Measurements from ENCODE around the gene RBM17. TPM values are rescaled to one million over a fixed set of nuclear protein-coding genes. Genes with fewer than 3 reads are reported as not detected.

Gene RBM17
- total RNA-seq, 1 experiment from 2014 or later: 129 TPM

DNA sequence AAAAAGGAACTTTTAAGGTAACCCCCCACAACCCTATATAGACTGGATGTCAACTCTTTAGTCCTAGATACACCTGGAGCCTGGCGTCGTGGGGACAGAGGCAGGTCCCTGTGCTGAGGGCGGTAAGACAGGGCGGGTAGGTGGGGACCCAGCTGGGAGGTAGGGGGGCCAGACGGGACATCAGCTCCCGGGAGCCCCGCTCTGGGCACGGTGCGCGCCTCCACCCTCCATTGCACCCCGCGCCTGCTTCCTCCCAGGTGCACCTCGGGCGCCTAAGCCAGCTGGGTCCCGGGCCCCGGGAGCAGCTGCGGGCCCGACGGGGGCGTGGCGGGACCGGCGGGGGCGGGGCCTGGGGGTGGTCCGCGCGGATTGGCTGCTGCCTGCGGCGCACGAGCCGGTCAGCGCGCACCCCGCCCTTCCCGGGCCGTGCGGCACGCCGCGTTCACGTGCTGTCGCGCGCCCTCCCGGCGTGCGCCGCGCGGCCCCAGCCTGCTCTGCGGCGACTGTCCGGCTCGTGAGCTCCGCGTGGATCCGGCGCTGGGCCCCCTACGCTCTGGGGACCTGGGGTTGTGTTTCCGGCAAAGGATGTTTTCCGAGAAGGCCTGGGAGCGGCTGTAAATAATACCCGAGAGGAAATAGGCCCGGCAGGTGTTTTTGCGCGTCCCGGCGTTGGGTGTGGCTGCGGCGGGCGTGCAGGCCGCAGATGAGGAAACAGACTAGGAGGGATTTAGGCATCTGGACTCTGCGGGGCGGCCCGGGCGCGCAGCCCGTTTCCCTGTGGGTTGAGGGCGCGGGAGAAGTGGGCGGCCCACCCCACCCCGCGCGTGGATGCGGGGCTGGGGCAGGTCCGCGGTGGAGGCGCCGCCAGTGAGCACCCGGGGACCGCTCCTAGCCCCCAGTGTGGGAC is 74.8 kb downstream of the RBM17 start (continued):
- TF ChIP-seq, protein P1, sequence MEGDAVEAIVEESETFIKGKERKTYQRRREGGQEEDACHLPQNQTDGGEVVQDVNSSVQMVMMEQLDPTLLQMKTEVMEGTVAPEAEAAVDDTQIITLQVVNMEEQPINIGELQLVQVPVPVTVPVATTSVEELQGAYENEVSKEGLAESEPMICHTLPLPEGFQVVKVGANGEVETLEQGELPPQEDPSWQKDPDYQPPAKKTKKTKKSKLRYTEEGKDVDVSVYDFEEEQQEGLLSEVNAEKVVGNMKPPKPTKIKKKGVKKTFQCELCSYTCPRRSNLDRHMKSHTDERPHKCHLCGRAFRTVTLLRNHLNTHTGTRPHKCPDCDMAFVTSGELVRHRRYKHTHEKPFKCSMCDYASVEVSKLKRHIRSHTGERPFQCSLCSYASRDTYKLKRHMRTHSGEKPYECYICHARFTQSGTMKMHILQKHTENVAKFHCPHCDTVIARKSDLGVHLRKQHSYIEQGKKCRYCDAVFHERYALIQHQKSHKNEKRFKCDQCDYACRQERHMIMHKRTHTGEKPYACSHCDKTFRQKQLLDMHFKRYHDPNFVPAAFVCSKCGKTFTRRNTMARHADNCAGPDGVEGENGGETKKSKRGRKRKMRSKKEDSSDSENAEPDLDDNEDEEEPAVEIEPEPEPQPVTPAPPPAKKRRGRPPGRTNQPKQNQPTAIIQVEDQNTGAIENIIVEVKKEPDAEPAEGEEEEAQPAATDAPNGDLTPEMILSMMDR (IDR thresholded peaks at IDR 0.05 in 2 of 3, conservative IDR thresholded peaks at IDR 0.05 in 1 of 3; ENCODE audit: borderline replicate concordance in 1 of 3, insufficient read depth in 1 of 3, low read depth in 2 of 3, low read length in 2 of 3): no peak
- TF ChIP-seq TCF7L2 (IDR thresholded peaks at IDR 0.05; ENCODE audit: borderline replicate concordance, extremely low read depth, insufficient read depth, insufficient read length): peak; percentile 9
- TF ChIP-seq CBX3 (IDR thresholded peaks at IDR 0.05; ENCODE audit: low read depth): peak; percentile 68
- TF ChIP-seq ZFX (IDR thresholded peaks at IDR 0.05): peak; percentile 98
- TF ChIP-seq SRF (IDR thresholded peaks at IDR 0.05; ENCODE audit: low read depth): no peak
- TF ChIP-seq JUND (IDR thresholded peaks at IDR 0.05): no peak
- TF ChIP-seq POLR2AphosphoS5 (IDR thresholded peaks at IDR 0.05; ENCODE audit: low read depth, low read length): peak; percentile 90
- TF ChIP-seq RAD21 (IDR thresholded peaks at IDR 0.05; ENCODE audit: low read depth): no peak
- TF ChIP-seq, protein P2, sequence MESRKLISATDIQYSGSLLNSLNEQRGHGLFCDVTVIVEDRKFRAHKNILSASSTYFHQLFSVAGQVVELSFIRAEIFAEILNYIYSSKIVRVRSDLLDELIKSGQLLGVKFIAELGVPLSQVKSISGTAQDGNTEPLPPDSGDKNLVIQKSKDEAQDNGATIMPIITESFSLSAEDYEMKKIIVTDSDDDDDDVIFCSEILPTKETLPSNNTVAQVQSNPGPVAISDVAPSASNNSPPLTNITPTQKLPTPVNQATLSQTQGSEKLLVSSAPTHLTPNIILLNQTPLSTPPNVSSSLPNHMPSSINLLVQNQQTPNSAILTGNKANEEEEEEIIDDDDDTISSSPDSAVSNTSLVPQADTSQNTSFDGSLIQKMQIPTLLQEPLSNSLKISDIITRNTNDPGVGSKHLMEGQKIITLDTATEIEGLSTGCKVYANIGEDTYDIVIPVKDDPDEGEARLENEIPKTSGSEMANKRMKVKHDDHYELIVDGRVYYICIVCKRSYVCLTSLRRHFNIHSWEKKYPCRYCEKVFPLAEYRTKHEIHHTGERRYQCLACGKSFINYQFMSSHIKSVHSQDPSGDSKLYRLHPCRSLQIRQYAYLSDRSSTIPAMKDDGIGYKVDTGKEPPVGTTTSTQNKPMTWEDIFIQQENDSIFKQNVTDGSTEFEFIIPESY (IDR thresholded peaks at IDR 0.05; ENCODE audit: extremely low read depth, insufficient replicate concordance, low read length): peak; percentile 49
- no peak for TF ChIP-seq ELF1 (IDR thresholded peaks at IDR 0.05; ENCODE audit: borderline replicate concordance, low read depth)
- TF ChIP-seq EZH2 (IDR thresholded peaks at IDR 0.05): no peak
- peak; percentile 13 for TF ChIP-seq YY1 (IDR thresholded peaks at IDR 0.05; ENCODE audit: extremely low read depth, insufficient replicate concordance, low read depth, low read length)
- no peak for TF ChIP-seq CEBPB (IDR thresholded peaks at IDR 0.05; ENCODE audit: low read depth)
- peak; percentile 75 for TF ChIP-seq SIN3A (IDR thresholded peaks at IDR 0.05; ENCODE audit: low read depth)
- no peak for TF ChIP-seq EZH2phosphoT487 (IDR thresholded peaks at IDR 0.05; ENCODE audit: borderline replicate concordance)
- no peak for TF ChIP-seq POLR2A (IDR thresholded peaks at IDR 0.05; ENCODE audit: borderline replicate concordance, extremely low read depth, insufficient read depth, insufficient read length)

Data from HCT116 (cell line).